Measurements from ENCODE around the gene CDK5.

The CDK5 gene

GRCh38 chr7:151086802-151087244, 29.1 kb upstream of the CDK5 start:
- TF ChIP-seq CTCF (IDR thresholded peaks at IDR 0.05) = no peak
- Histone ChIP-seq H3K27ac (peak overlapping the region; percentile 75 to 92), H3K4me3 (peak overlapping the region; percentile 97)
- no peak for DNase-seq (ENCODE audit: low spot score)

- Histone ChIP-seq H3K4me3 (peak within 1 kb of the TSS; percentile 97), H3K27ac (peak within 1 kb of the TSS; percentile 76 to 92)
- DNase-seq (ENCODE audit: low spot score) = peak; percentile 93
- TF ChIP-seq CTCF (IDR thresholded peaks at IDR 0.05) = no peak
Observed at GRCh38 chr7:151085691-151086620, 28.3 kb upstream of the CDK5 start, which contains the start of gene AGAP3. Gene AGAP3, plus strand, starts transcription at chr7:151086475. Its CDS starts 267 bp downstream, at chr7:151086742.

- H3K27ac ChIP-seq = peak overlapping the region; percentile 76 to 92
- no peak for DNase-seq (ENCODE audit: low spot score)
- H3K4me3 ChIP-seq = peak overlapping the region; percentile 97
Observed at GRCh38 chr7:151085329-151085690, 27.6 kb upstream of the CDK5 start.

GRCh38 chr7:151083824-151084160, 26.1 kb upstream of the CDK5 start:
- peak overlapping the region; percentile 99 for H3K4me3 ChIP-seq
- no peak for TF ChIP-seq CTCF (IDR thresholded peaks at IDR 0.05)
- H3K27ac ChIP-seq = peak overlapping the region; percentile 96 to 99
- DNase-seq (ENCODE audit: low spot score) = no peak

More at GRCh38 chr7:151085329-151085690, 27.6 kb upstream of the CDK5 start:
- TF ChIP-seq CTCF (IDR thresholded peaks at IDR 0.05) = no peak

- Histone ChIP-seq H3K4me3 (peak within 1 kb of the TSS; percentile 99), H3K27ac (peak within 1 kb of the TSS; percentile 96 to 99)
- TF ChIP-seq CTCF (IDR thresholded peaks at IDR 0.05) = no peak
- peak; percentile 90 for DNase-seq (ENCODE audit: low spot score)
Observed at GRCh38 chr7:151083071-151083823, 25.6 kb upstream of the CDK5 start, which contains the start of gene TMUB1. Gene TMUB1, minus strand, starts transcription at chr7:151083493. Its CDS starts 930 bp downstream, at chr7:151082563.

GRCh38 chr7:151082141-151083070, 24.7 kb upstream of the CDK5 start:
- H3K4me3 ChIP-seq = peak overlapping the region; percentile 99
- H3K27ac ChIP-seq = peak overlapping the region; percentile 96 to 99
- TF ChIP-seq CTCF (IDR thresholded peaks at IDR 0.05) = no peak
- no peak for DNase-seq (ENCODE audit: low spot score)

Measured in coronary artery (tissue), 2 donors.